Liver (tissue), 9 donors: ENCODE results near the gene MRAP2. TPM values are rescaled to one million over a fixed set of nuclear protein-coding genes. Genes with fewer than 3 reads are reported as not detected.

Experiments used
- DNase-seq: peaks from one replicate; pipeline ENCODE4 v3.0.0-alpha.2; 2017; ENCODE audit warnings: low spot score
- H3K27ac ChIP-seq, 2 donors: one replicate each; pipeline ENCODE4 v1.7.0; 2013; ENCODE audit warnings: inconsistent platforms in 2 of 2, low read length in 2 of 2, control low read depth in 1 of 2, low read depth in 1 of 2, mild to moderate bottlenecking in 1 of 2
- H3K27me3 ChIP-seq, 4 donors: one replicate each; pipeline versions ENCODE4 v1.6.1 to v1.7.0; 2013; ENCODE audit warnings: low read length in 3 of 4, inconsistent platforms in 1 of 4, mild to moderate bottlenecking in 1 of 4, moderate library complexity in 1 of 4; ENCODE audit not compliant: control insufficient read depth in 4 of 4, insufficient read depth in 4 of 4
- H3K36me3 ChIP-seq, 4 donors: one replicate each; pipeline versions ENCODE4 v1.6.1 to v1.7.0; 2013; ENCODE audit warnings: low read length in 3 of 4, mild to moderate bottlenecking in 3 of 4, low read depth in 1 of 4, moderate library complexity in 1 of 4; ENCODE audit not compliant: control insufficient read depth in 4 of 4, insufficient read depth in 3 of 4
- H3K4me1 ChIP-seq, 4 donors: one replicate each; pipeline versions ENCODE4 v1.6.1 to v1.7.0; 2013; ENCODE audit warnings: low read length in 3 of 4, mild to moderate bottlenecking in 3 of 4, moderate library complexity in 1 of 4; ENCODE audit not compliant: control insufficient read depth in 4 of 4, insufficient read depth in 4 of 4
- H3K4me3 ChIP-seq, 3 donors: one replicate each; pipeline versions ENCODE4 v1.6.1 to v1.7.0; 2013; ENCODE audit warnings: low read length in 3 of 3, control low read depth in 1 of 3, low read depth in 1 of 3, mild to moderate bottlenecking in 1 of 3
- H3K9ac ChIP-seq, 2 donors: one replicate each; pipeline ENCODE4 v1.7.0; 2013; ENCODE audit warnings: low read length in 2 of 2, mild to moderate bottlenecking in 2 of 2, moderate library complexity in 2 of 2, control low read depth in 1 of 2, low read depth in 1 of 2
- H3K9me3 ChIP-seq, 4 donors: one replicate each; pipeline versions ENCODE4 v1.6.1 to v1.7.0; 2013; ENCODE audit warnings: low read length in 3 of 4; ENCODE audit not compliant: control insufficient read depth in 4 of 4
- EGR1 ChIP-seq, 2 donors: IDR thresholded peaks; 2 replicates each; pipeline ENCODE4 v1.6.1; 2016 to 2018; ENCODE audit warnings: antibody characterized with exemption in 2 of 2, low read depth in 2 of 2
- FOXA1 ChIP-seq: IDR thresholded peaks from 2 replicates; pipeline ENCODE4 v1.6.1; 2016; ENCODE audit warnings: antibody characterized with exemption
- FOXA2 ChIP-seq: IDR thresholded peaks from 2 replicates; pipeline ENCODE4 v1.6.1; 2016; ENCODE audit warnings: antibody characterized with exemption
- GABPA ChIP-seq, 2 donors: IDR thresholded peaks in 1 of 2; conservative IDR thresholded peaks in 1 of 2; 2 replicates each; pipeline ENCODE4 v1.6.1; 2016; ENCODE audit warnings: antibody characterized with exemption in 2 of 2, mild to moderate bottlenecking in 1 of 2, moderate library complexity in 1 of 2
- HNF4A ChIP-seq, 2 donors: conservative IDR thresholded peaks; 2 replicates each; pipeline ENCODE4 v1.6.1; 2016; ENCODE audit warnings: antibody characterized with exemption in 2 of 2, mild to moderate bottlenecking in 2 of 2
- HNF4G ChIP-seq: IDR thresholded peaks from 2 replicates; pipeline ENCODE4 v1.6.1; 2016; ENCODE audit warnings: antibody characterized with exemption
- JUND ChIP-seq, 2 donors: IDR thresholded peaks; 2 replicates each; pipeline ENCODE4 v1.6.1; 2016; ENCODE audit warnings: antibody characterized with exemption in 2 of 2
- NR2F2 ChIP-seq: IDR thresholded peaks from 2 replicates; pipeline ENCODE4 v1.6.1; 2016; ENCODE audit warnings: antibody characterized with exemption
- RAD21 ChIP-seq, 2 donors: IDR thresholded peaks; 2 replicates each; pipeline ENCODE4 v1.6.1; 2016; ENCODE audit warnings: antibody characterized with exemption in 2 of 2, mild to moderate bottlenecking in 2 of 2
- RXRA ChIP-seq, 2 donors: IDR thresholded peaks; 2 replicates each; pipeline ENCODE4 v1.6.1; 2017 to 2018; ENCODE audit warnings: antibody characterized with exemption in 2 of 2, mild to moderate bottlenecking in 1 of 2
- SP1 ChIP-seq: IDR thresholded peaks from 2 replicates; pipeline ENCODE4 v1.6.1; 2018; ENCODE audit warnings: antibody characterized with exemption, mild to moderate bottlenecking
- TAF1 ChIP-seq: conservative IDR thresholded peaks from 2 replicates; pipeline ENCODE4 v1.6.1; 2016; ENCODE audit warnings: antibody characterized with exemption, mild to moderate bottlenecking
- YY1 ChIP-seq: IDR thresholded peaks from 2 replicates; pipeline ENCODE4 v1.6.1; 2016; ENCODE audit warnings: antibody characterized with exemption, mild to moderate bottlenecking
- WGBS: extraction: QIAGEN DNeasy Blood & Tissue Kit; methylation state at CpG from one replicate; pipeline ENCODE4 v1.1.7; 2013; 5-methylcytosine and 5-hydroxymethylcytosine counted together
- polyA plus RNA-seq, 2 donors: library from polyadenylated mRNA; stranded (reverse) in 1 of 2; unstranded in 1 of 2; fragments of 200-250 nt in 1 of 2; fragments of >200 nt in 1 of 2; fragmentation: Nextera tagmentation in 1 of 2; extraction: Ambion mirVana in 1 of 2; gene quantifications; one replicate each; pipeline versions ENCODE4 v1.2.1 to v1.2.3, GENCODE V29; 2013 to 2015
- total RNA-seq, 2 donors: library from RNA; depleted of rRNA; stranded (reverse); fragments of >200 nt; gene quantifications; one replicate each; pipeline ENCODE4 v1.2.3, GENCODE V29; 2014
- TF ChIP-seq, protein P1 (sequence below): IDR thresholded peaks from 2 replicates; pipeline ENCODE4 v1.6.1; 2016; ENCODE audit warnings: antibody characterized with exemption
- TF ChIP-seq, protein P2 (sequence below): IDR thresholded peaks from 2 replicates; pipeline ENCODE4 v1.6.1; 2016; ENCODE audit warnings: antibody characterized with exemption, mild to moderate bottlenecking
- TF ChIP-seq, protein P3 (sequence below): IDR thresholded peaks from 2 replicates; pipeline ENCODE4 v1.6.1; 2016; ENCODE audit warnings: antibody characterized with exemption
- TF ChIP-seq, protein P4 (sequence below): IDR thresholded peaks from 2 replicates; pipeline ENCODE4 v1.6.1; 2016; ENCODE audit warnings: antibody characterized with exemption
- TF ChIP-seq, protein P5 (sequence below): fragments of 150-350 bp; IDR thresholded peaks from 2 replicates; pipeline ENCODE4 v1.5.1; 2017; ENCODE audit warnings: improper control_type of control experiment, low read depth, low read length; ENCODE audit not compliant: missing input control
- donor health status: healthy.
- donor health status: healthy.
- donor health status: healthy.
- donor health status: healthy.
- donor health status: healthy.

Gene MRAP2
- total and polyA plus RNA-seq, 4 donors: 0.05 to 0.51 (median 0.08) TPM; not detected in 1

DNA sequence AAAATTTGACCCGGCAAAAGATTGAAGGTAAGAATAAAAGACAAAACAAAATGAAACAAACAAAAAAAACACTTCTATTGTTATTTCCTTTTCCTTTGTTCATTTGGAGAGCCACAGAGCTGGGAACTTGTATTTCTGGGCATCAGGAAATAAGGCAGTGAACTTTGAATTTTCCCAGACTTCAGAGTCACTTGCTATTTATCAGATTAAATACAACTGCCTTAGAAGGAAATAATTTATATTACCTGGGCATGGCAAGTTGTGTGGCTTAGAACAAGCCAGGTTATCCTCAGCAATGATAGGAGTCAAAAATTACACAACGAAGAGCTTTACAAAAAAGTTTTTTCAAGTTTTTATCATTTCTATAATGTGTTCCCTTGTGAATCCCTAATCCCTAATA, 20.2 kb upstream of the MRAP2 start:
- 80% methylated on average over 2 of the region's 2 CpGs for WGBS

DNA sequence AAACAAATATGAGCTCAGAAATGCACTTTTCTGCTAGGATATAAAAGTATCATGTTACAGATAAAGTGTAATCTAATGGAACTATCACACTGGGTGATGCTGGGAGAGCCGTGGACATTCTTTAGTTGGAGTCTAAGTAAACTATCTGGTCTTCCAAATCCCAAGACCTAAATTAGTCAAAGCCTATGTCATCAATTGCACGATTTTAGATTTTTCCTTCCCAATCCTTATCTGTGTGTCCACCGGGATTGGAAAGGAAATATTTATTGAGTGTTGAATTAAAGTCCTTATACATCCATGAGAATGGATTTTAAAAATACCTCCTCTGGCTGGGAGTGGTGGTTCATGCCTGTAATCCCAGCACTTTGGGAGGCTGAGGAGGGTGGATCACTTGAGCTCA, 19.6 kb upstream of the MRAP2 start:
- WGBS: 51% methylated on average over 3 of the region's 3 CpGs
- Histone ChIP-seq H3K9me3 (no peaks in the 10 kb centered on the region), H3K9ac (no peak overlapping the region), H3K27me3 (peaks cover 0 to 10% (median 0%) of the 10 kb centered on the region in 4 donors), H3K4me3 (no peak overlapping the region), H3K27ac (no peak overlapping the region), H3K36me3 (no peaks in the 10 kb centered on the region), H3K4me1 (no peaks in the 10 kb centered on the region)
- DNase-seq: no peak
- TF ChIP-seq NR2F2 (no peak), GABPA (IDR thresholded peaks at IDR 0.05 in 1 of 2, conservative IDR thresholded peaks at IDR 0.05 in 1 of 2) (no peak), JUND (IDR thresholded peaks at IDR 0.05) (no peak), SP1 (no peak), HNF4G (no peak), RAD21 (IDR thresholded peaks at IDR 0.05) (no peak), FOXA2 (no peak), RXRA (IDR thresholded peaks at IDR 0.05) (no peak), FOXA1 (no peak), EGR1 (IDR thresholded peaks at IDR 0.05; ENCODE audit: low read depth in 2 of 2) (no peak), YY1 (no peak), TAF1 (no peak)
- TF ChIP-seq, protein P1, sequence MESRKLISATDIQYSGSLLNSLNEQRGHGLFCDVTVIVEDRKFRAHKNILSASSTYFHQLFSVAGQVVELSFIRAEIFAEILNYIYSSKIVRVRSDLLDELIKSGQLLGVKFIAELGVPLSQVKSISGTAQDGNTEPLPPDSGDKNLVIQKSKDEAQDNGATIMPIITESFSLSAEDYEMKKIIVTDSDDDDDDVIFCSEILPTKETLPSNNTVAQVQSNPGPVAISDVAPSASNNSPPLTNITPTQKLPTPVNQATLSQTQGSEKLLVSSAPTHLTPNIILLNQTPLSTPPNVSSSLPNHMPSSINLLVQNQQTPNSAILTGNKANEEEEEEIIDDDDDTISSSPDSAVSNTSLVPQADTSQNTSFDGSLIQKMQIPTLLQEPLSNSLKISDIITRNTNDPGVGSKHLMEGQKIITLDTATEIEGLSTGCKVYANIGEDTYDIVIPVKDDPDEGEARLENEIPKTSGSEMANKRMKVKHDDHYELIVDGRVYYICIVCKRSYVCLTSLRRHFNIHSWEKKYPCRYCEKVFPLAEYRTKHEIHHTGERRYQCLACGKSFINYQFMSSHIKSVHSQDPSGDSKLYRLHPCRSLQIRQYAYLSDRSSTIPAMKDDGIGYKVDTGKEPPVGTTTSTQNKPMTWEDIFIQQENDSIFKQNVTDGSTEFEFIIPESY: no peak
- TF ChIP-seq, protein P2, sequence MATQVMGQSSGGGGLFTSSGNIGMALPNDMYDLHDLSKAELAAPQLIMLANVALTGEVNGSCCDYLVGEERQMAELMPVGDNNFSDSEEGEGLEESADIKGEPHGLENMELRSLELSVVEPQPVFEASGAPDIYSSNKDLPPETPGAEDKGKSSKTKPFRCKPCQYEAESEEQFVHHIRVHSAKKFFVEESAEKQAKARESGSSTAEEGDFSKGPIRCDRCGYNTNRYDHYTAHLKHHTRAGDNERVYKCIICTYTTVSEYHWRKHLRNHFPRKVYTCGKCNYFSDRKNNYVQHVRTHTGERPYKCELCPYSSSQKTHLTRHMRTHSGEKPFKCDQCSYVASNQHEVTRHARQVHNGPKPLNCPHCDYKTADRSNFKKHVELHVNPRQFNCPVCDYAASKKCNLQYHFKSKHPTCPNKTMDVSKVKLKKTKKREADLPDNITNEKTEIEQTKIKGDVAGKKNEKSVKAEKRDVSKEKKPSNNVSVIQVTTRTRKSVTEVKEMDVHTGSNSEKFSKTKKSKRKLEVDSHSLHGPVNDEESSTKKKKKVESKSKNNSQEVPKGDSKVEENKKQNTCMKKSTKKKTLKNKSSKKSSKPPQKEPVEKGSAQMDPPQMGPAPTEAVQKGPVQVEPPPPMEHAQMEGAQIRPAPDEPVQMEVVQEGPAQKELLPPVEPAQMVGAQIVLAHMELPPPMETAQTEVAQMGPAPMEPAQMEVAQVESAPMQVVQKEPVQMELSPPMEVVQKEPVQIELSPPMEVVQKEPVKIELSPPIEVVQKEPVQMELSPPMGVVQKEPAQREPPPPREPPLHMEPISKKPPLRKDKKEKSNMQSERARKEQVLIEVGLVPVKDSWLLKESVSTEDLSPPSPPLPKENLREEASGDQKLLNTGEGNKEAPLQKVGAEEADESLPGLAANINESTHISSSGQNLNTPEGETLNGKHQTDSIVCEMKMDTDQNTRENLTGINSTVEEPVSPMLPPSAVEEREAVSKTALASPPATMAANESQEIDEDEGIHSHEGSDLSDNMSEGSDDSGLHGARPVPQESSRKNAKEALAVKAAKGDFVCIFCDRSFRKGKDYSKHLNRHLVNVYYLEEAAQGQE: no peak
- TF ChIP-seq, protein P3, sequence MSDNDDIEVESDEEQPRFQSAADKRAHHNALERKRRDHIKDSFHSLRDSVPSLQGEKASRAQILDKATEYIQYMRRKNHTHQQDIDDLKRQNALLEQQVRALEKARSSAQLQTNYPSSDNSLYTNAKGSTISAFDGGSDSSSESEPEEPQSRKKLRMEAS: no peak

More for the DNA sequence above, 20.2 kb upstream of the MRAP2 start:
- H3K36me3 ChIP-seq: no peaks in the 10 kb centered on the region
- no peaks in the 10 kb centered on the region for H3K4me1 ChIP-seq
- TF ChIP-seq TAF1: no peak
- TF ChIP-seq NR2F2: no peak
- TF ChIP-seq, protein P1: no peak
- TF ChIP-seq HNF4A (conservative IDR thresholded peaks at IDR 0.05): no peak
- no peak for TF ChIP-seq RXRA (IDR thresholded peaks at IDR 0.05)
- TF ChIP-seq GABPA (IDR thresholded peaks at IDR 0.05 in 1 of 2, conservative IDR thresholded peaks at IDR 0.05 in 1 of 2): no peak
- TF ChIP-seq FOXA1: no peak
- no peak for TF ChIP-seq HNF4G
- TF ChIP-seq, protein P3: no peak
- TF ChIP-seq JUND (IDR thresholded peaks at IDR 0.05): no peak
- TF ChIP-seq SP1: no peak
- no peak for TF ChIP-seq FOXA2
- TF ChIP-seq, protein P4, sequence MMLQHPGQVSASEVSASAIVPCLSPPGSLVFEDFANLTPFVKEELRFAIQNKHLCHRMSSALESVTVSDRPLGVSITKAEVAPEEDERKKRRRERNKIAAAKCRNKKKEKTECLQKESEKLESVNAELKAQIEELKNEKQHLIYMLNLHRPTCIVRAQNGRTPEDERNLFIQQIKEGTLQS: no peak
- TF ChIP-seq EGR1 (IDR thresholded peaks at IDR 0.05; ENCODE audit: low read depth in 2 of 2): no peak
- TF ChIP-seq, protein P5, sequence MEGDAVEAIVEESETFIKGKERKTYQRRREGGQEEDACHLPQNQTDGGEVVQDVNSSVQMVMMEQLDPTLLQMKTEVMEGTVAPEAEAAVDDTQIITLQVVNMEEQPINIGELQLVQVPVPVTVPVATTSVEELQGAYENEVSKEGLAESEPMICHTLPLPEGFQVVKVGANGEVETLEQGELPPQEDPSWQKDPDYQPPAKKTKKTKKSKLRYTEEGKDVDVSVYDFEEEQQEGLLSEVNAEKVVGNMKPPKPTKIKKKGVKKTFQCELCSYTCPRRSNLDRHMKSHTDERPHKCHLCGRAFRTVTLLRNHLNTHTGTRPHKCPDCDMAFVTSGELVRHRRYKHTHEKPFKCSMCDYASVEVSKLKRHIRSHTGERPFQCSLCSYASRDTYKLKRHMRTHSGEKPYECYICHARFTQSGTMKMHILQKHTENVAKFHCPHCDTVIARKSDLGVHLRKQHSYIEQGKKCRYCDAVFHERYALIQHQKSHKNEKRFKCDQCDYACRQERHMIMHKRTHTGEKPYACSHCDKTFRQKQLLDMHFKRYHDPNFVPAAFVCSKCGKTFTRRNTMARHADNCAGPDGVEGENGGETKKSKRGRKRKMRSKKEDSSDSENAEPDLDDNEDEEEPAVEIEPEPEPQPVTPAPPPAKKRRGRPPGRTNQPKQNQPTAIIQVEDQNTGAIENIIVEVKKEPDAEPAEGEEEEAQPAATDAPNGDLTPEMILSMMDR: no peak
- no peak for TF ChIP-seq YY1
- H3K9me3 ChIP-seq: no peaks in the 10 kb centered on the region
- H3K27me3 ChIP-seq: peaks cover 0 to 10% (median 0%) of the 10 kb centered on the region in 4 donors
- no peak overlapping the region for H3K27ac ChIP-seq
- DNase-seq: no peak
- H3K9ac ChIP-seq: no peak overlapping the region
- no peak overlapping the region for H3K4me3 ChIP-seq
